HG03159 (cell line): ENCODE measurements around the gene SLC38A10.

Source experiments
- ATAC-seq: cut with Tn5 transposase; IDR thresholded peaks from one replicate; pipeline ENCODE4 v1.9.1; 2021; ENCODE audit warnings: mild to moderate bottlenecking, moderate library complexity; ENCODE audit not compliant: unreplicated experiment

Gene SLC38A10

DNA sequence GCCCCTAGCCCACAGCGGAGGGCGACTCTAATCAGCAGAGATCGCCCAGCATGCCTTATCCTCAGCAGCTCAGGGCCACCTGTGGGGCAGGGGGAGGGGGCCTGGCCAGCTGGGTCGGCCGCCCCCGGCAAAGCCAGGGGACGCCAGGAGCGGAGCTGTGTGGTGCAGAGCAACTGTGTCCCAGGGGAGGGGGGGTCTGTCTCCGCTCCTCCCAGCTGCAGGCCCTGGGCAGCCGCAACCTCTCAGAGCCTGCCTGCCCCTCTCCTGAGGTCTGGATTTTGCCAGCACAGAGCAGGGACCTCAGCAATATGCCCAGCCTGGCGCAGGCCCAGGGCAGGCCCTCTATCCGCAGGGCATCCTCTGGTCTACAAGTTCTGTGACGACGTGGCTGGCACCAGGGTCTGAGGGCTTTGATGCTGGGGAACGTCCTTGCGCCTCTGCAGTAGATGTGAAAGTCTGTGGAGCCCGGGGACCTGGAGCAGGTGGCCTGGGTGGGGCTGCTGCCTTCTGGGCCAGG, 36.5 kb upstream of the SLC38A10 start:
- ATAC-seq = no peak

DNA sequence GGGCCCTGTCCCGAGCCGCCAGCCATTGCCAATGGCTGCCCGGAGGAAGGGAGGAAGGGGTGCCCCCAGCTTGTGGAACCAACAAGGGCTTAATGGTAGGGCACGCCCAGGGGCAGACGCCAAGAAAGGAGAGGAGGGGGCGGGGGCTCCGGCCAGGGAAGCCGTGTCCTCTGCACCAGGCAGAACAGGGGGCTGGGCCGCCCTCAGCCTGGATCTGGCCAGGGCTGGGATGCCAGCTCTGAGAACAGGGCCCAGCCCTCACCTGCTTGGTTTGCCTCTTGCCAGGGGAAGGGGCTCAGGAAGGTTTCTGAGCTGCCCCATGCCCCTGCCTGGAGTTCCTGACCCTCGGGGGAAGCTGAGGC, 35.8 kb upstream of the SLC38A10 start:
- ATAC-seq = no peak

GRCh38 chr17:81329927-81330883, 35.1 kb upstream of the SLC38A10 start:
- no peak for ATAC-seq

GRCh38 chr17:81328978-81329926, 34.1 kb upstream of the SLC38A10 start:
- ATAC-seq = no peak

GRCh38 chr17:81328489-81328888, 33.4 kb upstream of the SLC38A10 start:
- ATAC-seq = no peak

DNA sequence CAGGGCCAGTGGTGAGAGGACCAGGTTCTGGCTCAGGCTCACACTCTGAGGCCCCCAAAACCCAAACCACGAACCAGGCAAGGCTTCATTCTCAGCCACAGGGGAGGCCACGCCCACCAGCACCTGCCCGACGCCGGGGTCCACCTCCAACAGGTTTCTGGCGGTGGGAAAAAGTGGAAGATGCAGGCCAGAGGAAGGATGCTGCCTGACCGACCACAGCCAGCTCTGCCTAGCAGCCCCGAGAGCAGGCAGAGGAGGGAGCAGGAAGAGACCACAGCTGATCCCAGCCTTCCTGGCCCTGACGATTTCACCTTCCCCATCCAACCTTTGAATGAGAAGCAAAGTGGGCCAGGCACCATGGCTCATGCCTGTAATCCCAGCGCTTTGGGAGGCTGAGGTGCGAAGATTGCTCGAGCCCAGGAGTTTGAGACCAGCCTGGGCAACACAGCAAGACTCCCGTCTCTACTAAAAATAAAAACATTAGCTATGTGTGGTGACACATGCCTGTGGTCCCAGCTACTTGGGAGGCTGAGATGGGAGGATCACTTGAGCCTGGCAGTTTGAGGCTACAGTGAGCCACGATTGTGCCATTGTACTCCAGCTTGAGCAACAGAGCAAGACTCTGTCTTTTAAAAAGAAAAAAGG, 30.7 kb upstream of the SLC38A10 start:
- ATAC-seq = no peak

GRCh38 chr17:81324851-81325713, 30.0 kb upstream of the SLC38A10 start:
- no peak for ATAC-seq

DNA sequence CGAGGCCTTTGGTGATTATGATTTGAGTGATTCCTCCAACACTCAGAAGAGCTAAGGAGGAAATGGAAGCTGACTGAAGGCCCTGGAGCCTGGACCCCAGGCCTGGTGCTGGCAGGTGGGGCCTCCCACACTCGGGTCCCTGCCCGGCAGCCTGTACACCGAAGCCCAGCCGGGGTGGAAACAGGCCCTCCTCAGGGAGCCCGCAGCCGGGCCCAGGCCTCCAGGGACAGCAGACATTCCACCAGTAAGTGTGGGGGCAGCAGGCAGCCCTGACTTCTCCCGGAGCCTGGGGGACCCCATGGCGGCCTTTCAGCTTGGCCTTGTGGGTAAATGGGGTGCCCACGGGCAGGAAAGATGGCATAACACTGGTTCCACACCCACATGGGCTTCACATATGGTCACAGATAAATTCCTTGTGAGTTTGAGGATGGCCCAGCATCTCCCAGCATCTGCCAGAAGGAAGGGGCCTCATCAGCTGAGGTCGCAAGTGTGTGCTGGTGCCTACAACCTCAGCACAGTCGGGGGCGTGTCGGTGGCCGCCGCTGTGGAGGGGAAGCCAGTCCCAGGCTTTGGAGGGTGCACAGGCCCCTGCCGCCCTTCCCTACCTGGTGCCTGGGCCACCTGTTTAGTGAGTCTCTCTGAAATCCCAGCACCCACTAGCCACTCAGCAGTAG, 29.2 kb upstream of the SLC38A10 start:
- no peak for ATAC-seq

DNA sequence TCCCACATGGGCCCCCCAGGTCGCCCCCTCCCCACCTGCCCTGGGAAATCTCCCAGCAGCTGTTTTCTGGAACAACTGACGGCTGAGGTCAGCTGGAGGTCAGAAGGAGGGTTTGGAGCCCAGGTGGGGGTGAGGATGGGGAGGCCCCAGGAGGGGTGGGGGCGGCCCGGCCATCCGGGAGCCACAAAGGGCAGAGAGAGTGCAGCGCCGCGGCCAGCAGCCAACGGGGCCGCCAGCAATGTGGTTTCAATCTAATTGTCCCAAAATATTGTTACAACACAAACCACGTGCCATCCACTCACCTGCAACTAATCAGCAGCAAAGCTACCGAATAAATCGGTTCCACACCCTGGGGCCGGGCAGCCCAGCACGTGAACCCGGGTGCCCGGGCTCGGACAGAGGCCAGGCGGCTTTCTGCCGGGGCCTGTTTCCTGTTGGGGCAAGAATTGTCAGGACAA, 28.3 kb upstream of the SLC38A10 start:
- ATAC-seq = no peak

DNA sequence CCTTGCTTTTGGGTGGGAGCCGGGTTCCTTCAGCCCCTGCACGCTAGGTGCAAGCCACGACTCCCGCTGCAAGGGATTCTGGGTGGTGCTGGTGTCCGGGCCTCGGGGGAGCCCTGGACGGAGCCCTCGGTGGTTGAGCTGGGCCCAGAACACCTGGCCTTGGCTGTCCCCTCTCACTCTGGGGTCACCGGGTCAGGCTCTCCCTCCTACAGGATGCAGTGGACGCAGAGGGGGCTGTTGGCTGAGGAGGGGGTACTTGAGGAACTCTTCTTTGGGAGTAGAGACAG, 27.9 kb upstream of the SLC38A10 start:
- ATAC-seq = no peak

- no peak for ATAC-seq
Measured at GRCh38 chr17:81322271-81323082, 27.4 kb upstream of the SLC38A10 start.

DNA sequence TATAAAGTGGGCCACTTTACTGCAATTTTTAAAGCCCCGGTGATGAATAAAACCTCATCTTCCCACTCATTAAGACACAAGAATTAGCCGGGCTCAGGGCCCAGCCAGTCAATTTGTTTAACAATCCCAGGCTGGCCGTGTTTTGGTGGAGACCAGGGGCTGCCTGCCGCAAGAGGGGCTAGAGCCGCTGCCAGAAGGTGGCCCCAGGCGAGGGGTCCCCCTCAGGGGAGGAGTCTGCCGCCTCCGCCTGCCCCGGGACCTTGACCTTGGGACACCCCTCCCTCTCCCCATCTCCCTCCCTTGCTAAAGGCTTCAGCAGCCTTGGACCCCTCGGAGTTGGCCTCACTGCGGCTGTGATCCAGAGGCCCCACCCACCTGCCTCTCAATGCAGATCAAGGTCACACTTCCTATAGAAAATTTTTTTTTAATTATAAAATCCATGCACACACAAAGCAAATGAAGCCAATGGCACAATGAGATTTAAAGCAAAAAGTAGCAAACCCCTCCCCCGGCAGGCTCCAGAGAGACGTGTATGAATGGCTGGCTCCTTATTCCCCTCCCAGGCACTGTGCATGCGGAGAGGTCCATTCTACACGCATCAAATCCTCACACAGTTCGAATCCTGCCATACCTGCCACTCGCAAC, 23.0 kb upstream of the SLC38A10 start:
- no peak for ATAC-seq

DNA sequence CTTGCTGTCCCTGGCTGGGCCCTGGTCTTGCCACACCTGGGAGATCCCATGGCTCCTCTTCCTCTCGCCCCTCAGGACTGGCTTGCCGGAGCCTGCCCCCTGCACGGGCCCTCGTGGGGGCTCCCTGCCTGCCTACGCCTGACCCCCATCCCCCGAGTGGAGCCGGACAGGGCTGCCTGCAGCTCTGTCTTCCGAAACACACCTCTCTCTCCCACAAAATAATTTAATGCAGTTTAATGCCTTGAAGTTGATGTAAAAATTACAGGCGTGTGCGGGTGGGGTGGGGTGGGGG, 22.4 kb upstream of the SLC38A10 start:
- ATAC-seq = no peak

- ATAC-seq = no peak
Measured at GRCh38 chr17:81315885-81316391, 20.8 kb upstream of the SLC38A10 start.

DNA sequence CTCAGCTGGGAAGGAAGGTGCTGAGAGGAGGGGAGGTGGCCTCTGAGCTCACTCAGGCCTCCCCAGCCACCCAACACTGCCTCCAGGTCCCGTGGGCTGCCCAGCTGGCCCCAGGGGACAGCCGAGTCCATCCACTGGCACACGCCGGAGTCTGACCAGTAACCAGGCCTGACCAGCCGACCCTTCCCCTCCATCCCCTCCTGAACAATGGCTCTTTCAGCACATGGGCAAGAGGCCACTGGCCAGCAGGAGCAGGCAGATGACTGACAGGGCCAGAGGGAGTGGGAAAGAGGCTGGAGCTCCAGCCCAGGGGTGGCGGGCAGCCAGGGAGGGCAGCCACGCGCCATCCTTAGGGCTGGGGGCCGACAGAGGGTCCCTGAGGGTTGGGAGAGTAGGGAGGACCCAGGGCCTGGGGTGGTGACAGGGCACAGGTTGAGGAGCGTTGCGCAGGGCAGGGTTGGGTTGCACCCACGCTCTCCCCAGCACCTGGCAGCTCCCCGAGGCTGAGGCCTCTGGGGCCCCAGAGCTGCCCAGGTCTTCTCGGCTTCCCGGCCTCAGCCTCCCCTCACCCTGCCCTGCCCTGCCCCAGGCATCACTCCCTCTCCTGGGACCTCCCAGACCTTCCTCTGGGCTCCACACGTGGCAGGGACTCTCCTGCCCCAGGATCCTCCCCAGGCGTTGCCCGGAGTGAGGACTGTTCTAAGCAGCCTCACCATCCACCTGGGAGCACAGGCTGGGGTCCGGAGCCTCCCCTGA, 20.2 kb upstream of the SLC38A10 start:
- ATAC-seq = no peak

DNA sequence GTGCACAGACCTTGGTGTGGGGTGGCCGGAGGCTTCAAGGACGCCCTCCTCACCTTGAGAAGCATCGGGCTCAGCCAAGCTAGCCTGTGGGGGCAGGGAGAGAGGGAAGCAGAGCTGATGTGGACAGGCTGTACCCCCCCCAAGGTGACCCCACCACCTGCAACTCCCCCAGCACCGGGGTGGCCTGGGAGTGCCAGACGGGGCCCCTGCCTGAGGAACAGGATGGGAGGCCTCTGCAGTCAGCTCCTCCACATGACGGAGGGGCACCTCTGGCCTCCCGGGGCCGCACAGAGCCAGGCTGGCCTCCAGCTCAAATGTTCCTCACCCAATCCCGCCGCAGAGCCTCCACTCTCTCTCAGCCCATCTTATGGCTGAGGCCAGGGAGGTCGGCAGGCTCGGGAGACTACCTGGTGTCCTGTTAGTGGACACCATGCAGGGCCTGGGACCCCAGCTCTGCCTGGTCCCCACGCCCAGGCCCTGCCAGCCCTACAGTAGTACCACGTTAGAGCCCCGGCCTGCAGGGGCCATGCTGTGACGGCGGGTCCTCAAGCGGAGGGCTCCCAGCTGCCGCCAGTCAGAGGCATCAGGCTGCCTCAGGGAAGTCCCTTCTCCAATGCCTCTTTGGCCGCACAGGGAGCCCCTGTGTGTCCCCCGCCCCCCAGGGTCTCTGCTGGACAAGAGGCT, 19.4 kb upstream of the SLC38A10 start:
- no peak for ATAC-seq

GRCh38 chr17:81313776-81314397, 18.8 kb upstream of the SLC38A10 start:
- no peak for ATAC-seq
